ENCODE measurements around the gene ZNF775.
A peak's percentile ranks its signal among the peaks of the same experiment; 100 is the strongest.

ZNF775 gene

DNA sequence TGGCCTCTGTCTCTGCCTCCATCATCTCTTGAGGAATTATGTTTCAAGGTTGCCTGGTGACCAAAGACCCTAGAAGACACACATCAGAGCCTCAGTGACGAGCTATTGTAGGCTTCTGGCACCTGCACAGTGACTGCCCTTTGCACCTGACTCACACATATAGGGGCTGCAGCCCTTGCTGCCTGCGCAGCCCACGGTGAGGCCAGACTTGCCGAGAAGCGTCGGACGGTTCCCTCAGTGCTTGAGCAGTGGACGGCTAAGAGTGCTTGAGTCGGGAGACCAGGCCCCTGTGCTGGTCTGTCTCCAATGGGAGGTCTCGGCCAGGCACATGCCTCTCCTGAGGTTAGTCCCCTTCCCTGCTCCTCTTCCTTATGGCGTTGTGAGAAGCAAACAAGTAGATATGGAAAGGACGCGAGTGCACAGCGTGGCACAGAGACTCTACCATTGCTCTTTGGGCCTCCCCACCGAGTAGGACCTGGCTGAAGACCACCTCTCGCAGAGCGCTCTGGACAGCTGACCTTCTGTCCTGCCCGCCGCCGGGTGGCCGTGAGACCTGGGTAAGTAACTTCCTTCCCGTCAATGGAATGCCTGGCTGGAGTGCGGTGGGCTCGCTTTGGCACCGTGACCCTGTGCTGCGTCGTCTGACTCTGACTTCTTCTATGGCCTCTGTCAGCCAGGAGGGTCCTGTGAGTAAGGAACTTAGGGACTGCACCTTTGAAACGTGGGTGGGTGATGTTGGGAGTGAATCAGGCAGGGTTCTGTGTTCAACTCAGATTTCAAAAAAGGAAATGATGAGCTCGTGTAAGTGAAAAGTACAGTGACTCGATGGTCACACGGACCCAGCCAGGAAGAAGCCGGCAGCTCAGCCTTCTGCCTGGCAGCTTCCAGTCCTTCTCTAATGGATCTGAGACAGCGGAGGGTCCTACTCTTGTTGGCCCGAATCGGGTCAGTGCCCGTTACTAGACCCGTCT, 33.7 kb downstream of the ZNF775 start:
- no peak for DNase-seq (ENCODE audit: low spot score)

DNA sequence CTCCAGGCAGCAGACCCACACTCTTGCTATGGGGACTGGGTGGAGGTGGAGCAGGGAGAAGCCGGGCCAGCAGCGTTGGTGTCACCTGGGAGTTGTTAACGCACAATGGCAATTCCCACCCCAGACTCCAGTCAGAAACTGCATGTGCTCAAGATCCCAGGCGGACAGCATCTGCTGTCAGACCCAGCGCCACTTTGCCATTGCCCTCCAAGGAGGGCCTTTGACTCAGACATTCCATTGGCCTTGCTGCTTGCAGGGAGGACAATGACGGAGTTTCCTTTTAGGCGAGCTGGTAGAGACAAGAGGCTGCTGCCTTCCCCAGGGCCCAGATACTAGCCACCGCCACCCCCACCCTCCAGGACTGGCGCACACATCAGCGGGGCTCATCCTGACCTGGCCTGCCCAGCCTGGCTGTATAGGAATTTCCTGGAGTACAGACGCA, 34.5 kb downstream of the ZNF775 start:
- DNase-seq (ENCODE audit: low spot score) = no peak

DNA sequence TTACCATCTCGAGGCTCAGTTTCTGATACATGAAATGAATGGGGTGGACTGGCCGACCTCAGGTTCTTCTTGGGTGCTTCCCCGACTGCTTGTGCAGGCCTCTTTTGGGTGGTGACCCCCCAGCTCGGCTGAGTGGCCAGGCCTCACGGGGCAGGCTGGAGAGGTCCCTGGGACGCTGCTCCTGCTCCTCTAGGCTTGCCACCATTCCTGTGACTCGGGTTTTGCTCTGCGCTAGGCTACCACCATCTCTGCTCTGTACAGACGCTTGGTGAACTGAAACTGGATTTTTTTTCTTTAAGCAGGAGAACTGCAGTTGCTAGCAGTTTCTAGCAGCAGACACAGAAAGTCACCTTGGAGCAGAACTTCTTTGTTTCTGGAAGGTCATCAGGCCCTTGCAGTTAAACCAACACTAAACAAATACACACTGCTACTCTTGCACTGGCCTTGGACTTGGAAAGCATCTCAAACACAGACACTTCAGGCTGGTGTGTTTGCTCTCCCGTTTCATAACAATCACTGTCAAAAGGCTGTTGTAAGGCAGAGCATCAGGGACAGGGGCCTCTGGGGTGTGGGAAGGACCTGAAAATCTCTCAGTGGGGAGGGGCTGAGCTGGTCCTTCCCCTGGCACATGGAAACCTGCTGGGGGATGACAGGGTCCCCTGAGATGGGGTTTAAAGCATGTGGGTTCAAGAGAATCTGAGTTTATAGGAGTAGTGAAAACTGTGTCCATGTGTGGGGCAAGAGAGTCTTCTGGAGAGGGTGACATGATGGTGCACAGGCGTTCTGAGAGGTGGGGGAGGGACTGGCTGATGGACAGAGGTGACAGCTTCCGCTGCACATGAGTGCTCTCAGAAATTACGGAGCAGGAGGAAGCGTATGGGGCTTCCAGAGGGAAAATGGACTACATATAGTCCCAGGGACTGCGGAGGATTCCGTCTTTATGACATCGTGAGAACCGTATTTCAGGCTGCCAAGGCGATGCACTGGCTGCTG, 36.3 kb downstream of the ZNF775 start:
- no peak for DNase-seq (ENCODE audit: low spot score)

DNA sequence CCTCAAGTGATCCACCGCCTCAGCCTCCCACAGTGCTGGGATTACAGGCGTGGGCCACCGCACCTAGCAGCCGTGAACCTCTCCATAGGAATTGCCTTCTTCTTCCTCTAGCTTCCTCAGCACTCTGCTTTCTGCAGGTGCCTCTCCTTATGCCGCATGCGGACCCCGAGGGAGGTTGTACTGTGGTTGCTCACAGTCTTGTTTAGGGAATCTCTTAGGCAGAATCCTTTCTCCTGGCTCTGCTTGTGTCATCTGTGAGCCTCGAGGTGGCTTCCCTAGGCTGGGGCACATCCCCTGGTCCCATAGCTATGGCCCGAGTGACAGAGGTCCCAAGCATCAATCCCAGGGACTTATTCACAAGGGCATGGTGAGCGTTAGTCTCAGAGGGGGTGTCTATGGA, 38.1 kb downstream of the ZNF775 start:
- no peak for DNase-seq (ENCODE audit: low spot score)

DNA sequence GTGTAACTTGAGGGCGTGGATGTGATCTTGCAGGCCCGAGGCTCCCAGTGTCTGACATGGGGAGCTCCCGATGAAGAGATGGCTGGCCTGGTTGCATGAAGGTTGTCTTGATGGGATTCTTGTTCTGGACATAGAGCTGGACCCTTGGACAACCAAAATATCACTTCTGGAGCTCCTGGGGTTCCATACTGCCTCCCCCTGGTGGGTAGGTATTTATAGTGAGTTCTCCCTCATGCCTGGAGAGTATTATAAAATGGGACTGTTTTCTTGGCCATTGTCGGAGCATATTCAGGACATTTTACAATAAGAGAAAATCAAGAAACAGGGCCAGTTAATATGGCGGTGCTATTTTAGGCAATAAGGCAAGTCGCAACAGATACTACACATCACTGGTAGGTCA, 38.7 kb downstream of the ZNF775 start:
- DNase-seq (ENCODE audit: low spot score) = no peak

DNA sequence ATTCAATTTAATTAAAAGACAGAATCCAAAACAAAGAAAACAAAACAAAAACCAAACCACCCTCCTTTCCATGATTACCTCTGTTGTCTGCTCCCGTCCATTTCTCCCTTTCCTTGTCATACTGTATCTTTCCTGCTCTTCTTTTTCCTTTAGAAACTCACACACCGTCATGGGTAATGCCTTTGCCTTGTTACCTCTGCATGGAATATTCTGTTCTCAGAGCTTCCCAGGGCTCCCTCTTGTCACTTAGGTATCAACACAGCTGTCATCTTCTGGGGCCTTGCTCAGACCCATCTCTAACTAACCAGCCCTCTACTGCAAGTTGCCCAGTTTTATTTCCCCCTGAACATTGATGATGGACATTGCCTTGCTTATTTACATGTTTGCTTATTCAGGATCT, 41.1 kb downstream of the ZNF775 start:
- no peak for DNase-seq (ENCODE audit: low spot score)

DNA sequence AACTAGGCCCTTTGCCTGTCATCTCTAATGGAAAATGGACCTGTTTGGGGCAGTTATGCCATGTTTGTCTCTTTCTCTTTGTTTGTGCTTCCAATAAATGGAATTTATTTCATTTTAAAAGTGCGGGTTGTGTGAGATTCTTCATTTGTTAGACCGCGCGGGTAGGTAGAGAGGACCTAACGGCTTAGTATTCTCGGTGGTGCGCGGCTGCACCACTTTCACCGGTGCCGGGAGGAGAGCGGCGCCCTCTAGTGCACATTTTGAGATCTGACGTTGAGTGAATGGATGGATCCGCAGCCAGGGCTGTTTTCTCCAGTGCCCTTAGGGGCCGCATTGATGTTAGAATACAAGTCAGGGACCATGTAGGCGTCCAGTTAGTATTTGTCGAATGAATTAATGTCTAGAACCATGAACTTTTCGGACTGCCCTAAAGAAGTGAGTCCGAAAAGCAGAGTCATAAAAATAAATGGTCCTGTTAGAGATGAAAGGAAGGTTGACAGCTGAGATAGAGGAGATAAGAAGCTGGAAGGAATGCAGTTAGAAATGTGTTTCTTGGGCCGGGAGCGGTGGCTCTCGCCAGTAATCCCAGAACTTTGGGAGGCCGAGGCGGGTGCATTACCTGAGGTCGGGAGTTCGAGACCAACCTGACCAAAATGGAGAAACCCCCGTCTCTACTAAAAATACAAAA, 42.0 kb downstream of the ZNF775 start:
- peak; percentile 91 for DNase-seq (ENCODE audit: low spot score)

DNA sequence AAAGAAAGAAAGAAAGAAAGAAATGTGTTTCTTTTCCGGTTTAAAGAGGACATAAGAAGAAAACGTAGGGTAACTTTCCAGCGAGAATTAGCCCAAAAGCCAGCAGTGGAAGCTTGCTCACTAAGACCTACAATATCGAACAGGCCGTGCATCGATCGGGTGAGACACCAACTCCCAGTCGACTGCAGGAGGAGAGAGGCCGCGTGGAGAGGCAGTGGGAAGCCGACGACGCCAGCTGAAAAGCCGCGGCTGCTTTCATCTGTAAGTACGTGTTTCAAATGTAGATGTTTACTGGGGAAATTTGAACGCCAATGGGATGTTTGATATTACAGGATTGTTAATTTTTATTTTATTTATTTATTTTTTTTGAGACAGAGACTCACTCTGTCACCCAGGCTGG, 42.7 kb downstream of the ZNF775 start:
- no peak for DNase-seq (ENCODE audit: low spot score)

DNA sequence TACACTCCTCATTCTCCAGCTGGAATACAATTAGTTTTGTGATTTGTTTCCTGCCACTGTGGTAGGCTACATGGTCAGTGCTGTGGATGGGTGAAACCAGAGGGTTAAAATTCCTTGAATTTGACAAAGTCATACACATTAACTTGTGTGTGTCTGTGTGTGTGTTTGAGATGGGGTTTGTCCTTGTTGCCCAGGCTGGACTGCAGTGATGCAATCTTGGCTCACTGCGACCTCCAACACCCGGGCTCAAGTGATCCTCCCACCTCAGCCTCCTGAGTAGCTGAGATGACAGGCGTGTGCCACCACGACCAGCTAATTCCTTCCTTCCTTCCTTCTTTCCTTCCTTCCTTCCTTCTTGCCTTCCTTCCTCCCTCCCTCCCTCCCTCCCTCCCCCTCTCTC, 46.5 kb downstream of the ZNF775 start:
- no peak for DNase-seq (ENCODE audit: low spot score)

DNA sequence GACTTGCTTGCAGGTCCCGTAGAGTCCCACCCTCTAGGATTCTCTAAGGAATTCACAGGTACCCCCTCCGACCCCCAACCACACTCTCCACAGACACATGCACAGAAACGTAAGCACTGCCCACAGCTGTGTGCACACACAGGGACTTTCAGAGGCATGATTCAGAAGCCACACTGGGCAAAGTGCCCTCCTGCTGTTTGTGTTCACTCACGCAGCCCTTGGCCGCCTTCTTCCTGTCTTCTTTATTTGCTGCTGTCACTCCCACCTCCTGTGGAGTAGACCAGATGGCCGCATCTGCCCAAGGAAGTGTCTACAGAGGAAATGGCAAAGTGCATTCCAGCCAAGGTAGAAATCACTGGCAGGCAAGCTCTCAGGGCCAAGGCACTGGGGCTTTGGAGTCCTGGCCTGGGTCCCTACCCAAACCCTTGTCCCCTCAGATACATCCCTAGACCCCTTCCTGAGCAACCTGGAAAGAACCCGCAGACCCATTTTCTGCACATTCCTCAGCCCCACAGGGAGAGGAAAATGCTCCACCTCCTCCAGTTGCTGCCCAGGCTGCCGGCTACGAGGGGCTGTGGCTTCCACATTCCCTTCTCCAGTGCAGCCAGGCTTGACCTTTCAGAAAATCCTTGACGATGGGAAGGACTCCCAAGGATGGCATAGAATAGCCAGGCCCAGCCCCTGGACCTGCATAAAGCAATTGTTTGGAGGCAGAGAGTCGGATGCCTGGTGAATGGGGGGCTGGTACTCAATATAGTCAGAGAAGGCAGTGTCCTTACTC, 49.7 kb downstream of the ZNF775 start:
- peak; percentile 56 for DNase-seq (ENCODE audit: low spot score)

DNA sequence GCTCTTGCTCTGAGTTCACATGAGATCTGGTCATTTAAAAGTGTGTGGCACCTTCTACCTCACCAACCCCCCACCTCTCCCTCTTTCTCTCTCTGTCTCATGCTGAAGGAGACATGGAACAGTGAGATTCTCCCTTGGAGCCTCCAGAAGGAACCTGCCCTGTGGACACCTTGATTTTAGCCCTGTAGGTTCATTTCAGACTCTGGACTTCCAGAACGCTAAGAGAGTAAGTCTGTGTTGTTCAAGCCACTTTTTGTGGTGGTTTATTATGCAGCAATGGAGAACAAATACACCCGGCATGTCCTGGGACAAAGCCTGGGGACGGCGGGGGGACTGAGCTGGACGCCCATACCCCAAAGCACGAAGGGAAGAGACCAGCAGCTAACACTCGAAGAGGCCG, 50.6 kb downstream of the ZNF775 start:
- DNase-seq (ENCODE audit: low spot score) = no peak

DNA sequence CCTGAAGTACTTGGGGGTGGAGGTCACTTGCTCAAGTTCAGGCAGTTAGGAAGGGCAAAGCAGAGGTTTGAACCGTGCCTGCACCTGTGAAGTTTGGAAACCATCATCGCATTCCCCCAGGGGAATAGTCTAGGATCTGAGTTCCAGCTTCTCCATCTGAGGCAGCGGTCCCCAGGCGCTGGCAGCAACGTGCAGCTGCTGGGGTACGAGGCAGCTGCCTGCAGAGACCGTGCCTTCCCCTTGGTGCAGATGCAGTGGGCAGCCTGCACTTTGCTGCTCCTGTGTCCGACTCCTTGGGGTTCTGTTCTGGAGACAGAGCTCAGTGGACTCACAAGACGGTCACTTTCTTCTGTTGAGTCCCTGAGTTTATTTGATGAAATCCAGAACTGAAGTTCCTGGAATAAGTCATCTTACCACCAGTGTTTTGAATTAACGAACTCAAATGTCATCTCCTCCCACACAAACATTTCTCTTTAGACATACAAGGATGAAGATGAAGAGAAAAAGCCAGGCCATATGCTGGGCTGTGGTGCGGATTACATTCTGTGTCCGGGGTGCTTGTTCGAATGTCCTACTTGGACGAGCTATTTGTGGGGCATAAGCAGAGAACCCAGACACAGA, 51.4 kb downstream of the ZNF775 start:
- no peak for DNase-seq (ENCODE audit: low spot score)

DNA sequence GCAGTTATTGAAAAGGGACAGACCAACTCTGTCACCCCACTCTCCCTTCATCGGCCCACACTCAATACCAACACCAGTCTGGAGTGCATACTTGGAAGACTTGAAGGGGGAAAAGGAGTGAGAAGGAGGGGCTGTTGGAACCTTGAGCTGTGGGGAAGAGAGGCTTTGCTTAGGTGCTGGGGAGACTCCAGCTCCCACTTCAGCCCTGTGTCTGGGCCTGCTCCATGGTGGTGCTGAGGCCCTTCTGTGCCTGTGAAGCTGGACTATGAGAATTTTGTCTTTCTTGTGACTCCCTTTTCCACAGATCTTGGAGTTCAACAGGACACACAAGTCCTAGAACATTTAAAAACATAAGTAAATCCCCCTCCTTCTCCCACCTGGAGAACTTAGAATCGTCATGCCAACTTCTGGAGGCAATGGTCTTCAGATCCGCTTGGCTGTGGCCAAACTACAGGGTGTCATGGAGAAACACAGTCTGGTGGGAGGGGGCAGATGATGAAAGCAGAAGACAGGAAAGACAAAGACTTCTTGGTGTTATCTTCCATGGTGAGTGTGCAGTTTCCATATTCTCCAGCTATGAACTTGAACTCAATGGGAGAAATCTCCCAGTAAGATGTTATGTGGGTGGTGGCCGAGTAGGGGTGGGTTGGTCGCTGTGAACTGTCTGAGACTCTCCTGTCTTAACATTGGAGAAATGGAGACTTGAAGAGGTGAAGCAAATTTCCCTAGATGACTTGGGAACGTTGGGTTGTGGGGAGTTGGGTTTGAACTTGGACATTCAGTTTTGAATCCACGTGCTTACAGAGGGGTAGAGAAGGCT, 52.9 kb downstream of the ZNF775 start:
- DNase-seq (ENCODE audit: low spot score) = no peak

DNA sequence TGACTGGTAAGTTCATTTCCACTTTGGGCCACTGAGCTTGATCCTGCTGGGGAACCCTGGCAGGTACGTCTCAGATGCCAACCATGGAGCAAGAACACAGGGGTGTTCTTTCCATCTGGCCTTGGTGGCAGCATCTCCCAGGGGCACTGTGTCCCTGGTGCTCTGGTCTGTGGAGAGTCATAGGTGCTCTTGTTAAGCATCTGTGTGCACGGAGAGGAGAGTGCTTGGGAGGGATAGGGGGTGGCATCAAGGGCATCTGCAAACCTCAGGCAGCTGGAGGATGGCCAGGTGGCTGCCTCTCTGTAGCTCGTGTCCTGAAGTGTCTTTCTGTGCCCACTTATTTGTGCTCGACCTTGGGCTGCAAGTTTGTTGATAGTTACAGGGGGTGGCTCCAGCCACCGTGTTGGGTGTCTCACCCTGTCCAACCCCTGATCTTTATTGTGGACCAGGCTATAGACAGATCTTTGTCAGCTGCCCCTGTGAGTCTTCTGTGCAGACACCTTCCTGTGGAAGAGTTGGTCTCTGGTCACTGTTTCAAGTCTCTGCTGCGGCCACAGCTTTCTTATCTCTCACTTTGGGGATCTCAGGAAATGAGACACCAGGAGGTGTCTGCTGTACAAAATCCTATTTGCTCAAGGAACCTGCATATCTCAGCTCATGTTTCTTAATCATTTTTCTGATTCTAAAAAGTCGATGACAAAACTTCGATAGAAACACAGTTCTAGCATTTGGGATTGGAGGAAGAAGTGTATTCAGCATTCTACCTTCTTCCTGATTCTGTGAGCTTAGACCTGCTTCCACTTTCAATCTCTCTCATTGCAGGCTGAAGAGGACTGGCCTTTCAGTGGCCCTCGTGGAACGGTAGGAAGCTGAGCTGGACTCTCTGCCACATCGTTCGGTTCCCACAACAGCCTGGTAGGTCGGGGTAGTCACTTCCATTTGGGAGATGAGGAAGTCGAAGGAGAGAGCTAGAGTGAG, 54.1 kb downstream of the ZNF775 start:
- no peak for DNase-seq (ENCODE audit: low spot score)

DNA sequence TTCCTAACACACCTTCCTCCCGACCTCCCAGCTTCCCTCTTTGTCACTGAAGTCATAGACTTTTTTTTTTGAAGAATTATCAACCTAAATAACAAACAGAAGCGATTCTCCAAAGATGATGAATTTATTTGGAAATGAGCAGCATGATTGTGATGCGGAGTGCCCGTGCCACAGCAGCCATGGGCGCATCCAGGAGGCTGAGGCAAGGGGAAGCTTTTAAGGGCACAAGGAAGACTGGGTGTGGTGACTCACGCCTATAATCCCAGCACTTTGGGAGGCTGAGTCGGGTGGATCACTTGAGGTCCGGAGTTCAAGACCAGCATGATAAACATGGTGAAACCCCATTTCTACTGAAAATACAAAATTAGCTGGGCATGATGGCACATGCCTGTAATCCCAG, 55.1 kb downstream of the ZNF775 start:
- no peak for DNase-seq (ENCODE audit: low spot score)

DNA sequence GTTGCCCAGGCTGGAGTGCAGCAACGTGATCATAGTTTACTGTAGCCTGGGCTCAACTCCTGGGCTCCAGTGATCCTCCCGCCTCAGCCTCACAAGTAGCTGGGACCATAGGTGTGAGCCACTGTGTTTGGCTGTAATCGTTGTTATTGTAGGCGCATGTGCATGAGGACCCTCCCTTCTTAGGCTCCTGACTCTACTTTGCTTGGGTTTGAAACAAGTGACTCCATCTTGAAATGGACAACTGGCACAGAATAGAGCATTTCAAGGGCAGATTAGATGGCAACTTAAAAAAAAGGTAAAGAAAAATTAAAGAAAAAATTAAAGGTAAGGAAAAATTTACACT, 55.9 kb downstream of the ZNF775 start:
- no peak for DNase-seq (ENCODE audit: low spot score)

DNA sequence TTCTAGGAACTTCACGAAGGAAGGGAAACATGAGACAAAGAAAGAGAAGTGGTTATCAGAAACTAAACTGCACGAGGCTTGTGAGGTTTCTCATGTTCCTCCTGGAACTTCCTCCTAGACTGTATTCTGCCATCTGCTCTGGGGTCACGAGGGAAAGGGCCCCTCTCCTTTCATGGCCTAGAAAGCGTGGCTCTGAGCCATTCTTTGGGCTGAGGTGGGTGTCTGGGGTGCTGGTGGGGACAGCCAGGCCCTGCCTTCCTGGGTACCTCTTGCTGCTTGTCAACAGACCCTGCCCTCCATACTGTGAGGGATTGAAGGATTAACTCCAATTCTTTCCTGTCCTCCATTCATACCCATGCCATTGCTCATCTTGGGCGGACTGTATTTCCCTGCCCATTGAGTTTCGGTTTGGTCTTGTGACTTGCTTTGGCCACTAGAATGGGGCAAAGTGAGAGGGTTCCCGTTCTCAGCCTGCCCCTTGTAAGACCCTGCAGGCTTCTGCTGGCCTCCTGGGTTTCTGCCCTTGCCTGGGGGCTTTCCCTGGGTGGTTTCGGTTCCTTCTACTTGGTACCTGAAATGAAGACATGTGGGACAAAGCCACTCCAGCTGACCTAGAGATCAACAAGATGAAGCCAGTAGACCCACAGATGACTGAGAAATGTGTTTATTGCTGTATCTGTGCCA, 56.4 kb downstream of the ZNF775 start:
- DNase-seq (ENCODE audit: low spot score) = no peak

DNA sequence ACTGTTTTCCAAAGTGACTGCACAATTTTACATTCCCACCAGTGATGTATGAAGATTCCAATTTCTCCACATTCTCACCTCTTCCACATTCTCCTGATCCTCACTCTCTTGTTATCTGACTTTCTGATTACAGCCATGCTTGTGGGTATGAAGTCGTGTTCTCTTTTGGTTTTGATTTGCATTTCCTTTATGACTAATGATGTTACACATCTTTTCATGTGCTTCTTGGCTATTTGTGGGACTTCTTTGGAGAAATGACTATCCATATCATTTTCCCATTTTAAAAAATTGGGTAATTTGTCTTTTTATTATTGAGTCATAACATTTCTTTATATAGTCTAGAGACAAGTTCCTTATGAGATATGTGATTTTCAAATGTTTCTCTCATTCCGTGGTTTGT, 60.8 kb downstream of the ZNF775 start:
- DNase-seq (ENCODE audit: low spot score) = no peak

Measured in LoVo (cell line).